ENCODE data around the gene EVI2A. TPM values are rescaled to one million over a fixed set of nuclear protein-coding genes. Genes with fewer than 3 reads are reported as not detected.
A peak's percentile ranks its signal among the peaks of the same experiment; 100 is the strongest.

Gene EVI2A
- total and polyA plus RNA-seq, 9 of the 15 experiments (the other 6 are each of a cell fraction or from before 2014, with no cell fraction given) = 0.06 to 0.37 (median 0.15) TPM; not detected in 3

GRCh38 chr17:31274252-31274651 lies 47.2 kb downstream of the EVI2A start:
- TF ChIP-seq USF2 (CRISPR knock-in tag; IDR thresholded peaks at IDR 0.05) = no peak
- no peak for TF ChIP-seq ZNF644 (tag; IDR thresholded peaks at IDR 0.05; ENCODE audit: low read depth)
- TF ChIP-seq USF1 (CRISPR knock-in tag; IDR thresholded peaks at IDR 0.05) = no peak
- TF ChIP-seq FOXJ3 (CRISPR knock-in tag; IDR thresholded peaks at IDR 0.05) = no peak
- TF ChIP-seq CEBPG (CRISPR knock-in tag; IDR thresholded peaks at IDR 0.05) = no peak
- 0 out of 4 replicates have a peak, but pooled peaks of 1 of the 2 experiments have one; percentile 38 for TF ChIP-seq CEBPG (tag; conservative IDR thresholded peaks at IDR 0.05 in 1 of 2, IDR thresholded peaks at IDR 0.05 in 1 of 2)
- TF ChIP-seq ATF1 (CRISPR knock-in tag; IDR thresholded peaks at IDR 0.05) = no peak
- TF ChIP-seq ATF1 (tag; IDR thresholded peaks at IDR 0.05) = no peak
- TF ChIP-seq CEBPB (tag; IDR thresholded peaks at IDR 0.05) = peak; percentile 50; the same call in 1 of the 2 replicates
- no peak overlapping the region for H3K27ac ChIP-seq (ENCODE audit: extremely low read depth, low read depth, low read length)
- H3K4me1 ChIP-seq (replicated peaks in 1 of 2; ENCODE audit: control insufficient read depth in 2 of 2, insufficient read depth in 2 of 2, low read length in 2 of 2) = no peaks in the 10 kb centered on the region; a peak in 1 of 5 replicates
- H3K4me3 ChIP-seq = no peak overlapping the region
- BruUV-seq (replicated peaks) = no TSS peak
- in situ Hi-C loops (cut with MboI) (no loop called here), intact Hi-C loops (cut with micrococcal nuclease) (no loop called here)
- no peak for ATAC-seq
- no peaks in the 10 kb centered on the region; the same call in 1 of the 2 replicates for H4K20me1 ChIP-seq (replicated peaks; ENCODE audit: control insufficient read depth, insufficient read depth, low read length)
- H3K9ac ChIP-seq (ENCODE audit: insufficient read depth in 1 of 2, low read depth in 2 of 2, low read length in 2 of 2) = no peak overlapping the region
- H2AFZ ChIP-seq (ENCODE audit: low read depth, low read length) = no peak overlapping the region
- POLR2A ChIA-PET = no interaction called here
- H3K36me3 ChIP-seq (ENCODE audit: control insufficient read depth, insufficient read depth, low read length) = peaks cover 32% of the 10 kb centered on the region
- H3K27me3 ChIP-seq (ENCODE audit: control insufficient read depth in 2 of 2, insufficient read depth in 2 of 2, low read length in 2 of 2) = no peaks in the 10 kb centered on the region
- 80% methylated on average over 2 of the region's 2 CpGs for WGBS (ENCODE audit: insufficient coverage, low coverage, missing lambda C conversion rate)
- CTCF ChIA-PET (ENCODE audit: low intra/inter-chr PET ratio) = no interaction called here
- no peaks in the 10 kb centered on the region for H3K79me2 ChIP-seq (ENCODE audit: control insufficient read depth, insufficient read depth, low read length)
- no peaks in the 10 kb centered on the region for H3K9me3 ChIP-seq (replicated peaks; ENCODE audit: control insufficient read depth, insufficient read depth, low read depth, low read length)
- DNase-seq (ENCODE audit: extremely low read depth in 1 of 4, low spot score in 3 of 4) = no peak
- H3K4me2 ChIP-seq (ENCODE audit: insufficient read depth, low read length) = no peak overlapping the region
- H3K9me1 ChIP-seq (ENCODE audit: control insufficient read depth, insufficient read depth, low read length) = no peaks in the 10 kb centered on the region
- no peak for FAIRE-seq
